Fibroblast of the aortic adventitia (primary cell): ENCODE measurements around the gene AOC1. TPM values are rescaled to one million over a fixed set of nuclear protein-coding genes. Genes with fewer than 3 reads are reported as not detected.

Experiments used
- DNase-seq: peaks from one replicate; pipeline ENCODE4 v3.0.0-alpha.2; 2010; ENCODE audit warnings: low read depth
- H3K4me3 ChIP-seq: 2 replicates; pipeline ENCODE4 v1.5.1; 2011; ENCODE audit warnings: low read depth, mild to moderate bottlenecking, control low read depth, low read length, moderate library complexity
- total RNA-seq: library from RNA; depleted of rRNA; stranded (reverse); fragments of >200 nt; gene quantifications from 2 replicates; pipeline ENCODE4 v1.2.3, GENCODE V29; 2012; ENCODE audit warnings: low replicate concordance
- TF ChIP-seq, protein P1 (sequence below): IDR thresholded peaks from 2 replicates; pipeline ENCODE4 v1.5.1; 2011; ENCODE audit warnings: mild to moderate bottlenecking, low read length, control low read depth, inconsistent platforms; ENCODE audit not compliant: insufficient read depth

Gene AOC1
- total RNA-seq, 1 donor, result not detected

DNA sequence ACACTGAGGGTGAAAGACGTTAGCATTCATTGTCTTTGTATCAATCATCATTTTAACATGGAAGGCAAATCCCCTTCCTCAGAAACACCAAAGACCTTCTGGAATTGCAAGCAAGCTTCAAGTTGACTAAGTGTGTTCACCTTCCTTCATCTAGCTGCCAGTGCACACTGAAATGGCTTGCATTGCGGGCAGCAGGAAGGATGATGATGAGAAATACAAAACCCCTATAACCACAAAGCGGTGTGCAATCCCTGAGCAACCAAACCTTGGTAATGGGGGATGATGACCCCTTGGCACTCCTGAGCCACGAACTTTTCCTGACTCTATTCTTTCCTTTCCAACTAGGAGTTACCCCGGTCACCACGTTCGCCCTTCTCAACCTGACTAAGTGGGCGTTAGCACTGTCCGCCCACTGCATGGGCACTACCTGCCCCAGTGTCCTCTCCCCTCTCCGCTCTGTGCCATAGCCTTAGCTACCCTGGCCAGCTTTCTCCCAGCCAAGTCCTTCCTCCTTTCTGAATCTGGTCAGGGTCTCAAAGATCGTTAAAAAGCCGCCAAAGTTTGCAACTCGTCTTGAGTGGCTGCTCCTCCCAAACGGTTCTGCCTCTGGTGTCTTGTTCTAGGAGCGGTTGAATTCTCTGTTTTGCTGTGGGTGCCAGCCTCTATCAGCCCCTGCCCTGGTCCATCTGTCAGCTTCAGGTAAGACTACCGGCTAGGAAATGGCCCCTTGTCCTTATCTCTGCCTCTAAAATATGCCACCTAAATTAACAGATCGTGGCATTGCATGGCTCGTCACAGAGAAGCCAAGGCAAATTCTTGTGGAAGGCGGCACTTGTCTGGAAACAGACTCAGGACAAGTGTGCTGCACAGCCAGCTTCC lies 586 bp upstream of the AOC1 start:
- H3K4me3 ChIP-seq, result no peak overlapping the region
- no peak for DNase-seq
- TF ChIP-seq, protein P1, sequence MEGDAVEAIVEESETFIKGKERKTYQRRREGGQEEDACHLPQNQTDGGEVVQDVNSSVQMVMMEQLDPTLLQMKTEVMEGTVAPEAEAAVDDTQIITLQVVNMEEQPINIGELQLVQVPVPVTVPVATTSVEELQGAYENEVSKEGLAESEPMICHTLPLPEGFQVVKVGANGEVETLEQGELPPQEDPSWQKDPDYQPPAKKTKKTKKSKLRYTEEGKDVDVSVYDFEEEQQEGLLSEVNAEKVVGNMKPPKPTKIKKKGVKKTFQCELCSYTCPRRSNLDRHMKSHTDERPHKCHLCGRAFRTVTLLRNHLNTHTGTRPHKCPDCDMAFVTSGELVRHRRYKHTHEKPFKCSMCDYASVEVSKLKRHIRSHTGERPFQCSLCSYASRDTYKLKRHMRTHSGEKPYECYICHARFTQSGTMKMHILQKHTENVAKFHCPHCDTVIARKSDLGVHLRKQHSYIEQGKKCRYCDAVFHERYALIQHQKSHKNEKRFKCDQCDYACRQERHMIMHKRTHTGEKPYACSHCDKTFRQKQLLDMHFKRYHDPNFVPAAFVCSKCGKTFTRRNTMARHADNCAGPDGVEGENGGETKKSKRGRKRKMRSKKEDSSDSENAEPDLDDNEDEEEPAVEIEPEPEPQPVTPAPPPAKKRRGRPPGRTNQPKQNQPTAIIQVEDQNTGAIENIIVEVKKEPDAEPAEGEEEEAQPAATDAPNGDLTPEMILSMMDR, result no peak

DNA sequence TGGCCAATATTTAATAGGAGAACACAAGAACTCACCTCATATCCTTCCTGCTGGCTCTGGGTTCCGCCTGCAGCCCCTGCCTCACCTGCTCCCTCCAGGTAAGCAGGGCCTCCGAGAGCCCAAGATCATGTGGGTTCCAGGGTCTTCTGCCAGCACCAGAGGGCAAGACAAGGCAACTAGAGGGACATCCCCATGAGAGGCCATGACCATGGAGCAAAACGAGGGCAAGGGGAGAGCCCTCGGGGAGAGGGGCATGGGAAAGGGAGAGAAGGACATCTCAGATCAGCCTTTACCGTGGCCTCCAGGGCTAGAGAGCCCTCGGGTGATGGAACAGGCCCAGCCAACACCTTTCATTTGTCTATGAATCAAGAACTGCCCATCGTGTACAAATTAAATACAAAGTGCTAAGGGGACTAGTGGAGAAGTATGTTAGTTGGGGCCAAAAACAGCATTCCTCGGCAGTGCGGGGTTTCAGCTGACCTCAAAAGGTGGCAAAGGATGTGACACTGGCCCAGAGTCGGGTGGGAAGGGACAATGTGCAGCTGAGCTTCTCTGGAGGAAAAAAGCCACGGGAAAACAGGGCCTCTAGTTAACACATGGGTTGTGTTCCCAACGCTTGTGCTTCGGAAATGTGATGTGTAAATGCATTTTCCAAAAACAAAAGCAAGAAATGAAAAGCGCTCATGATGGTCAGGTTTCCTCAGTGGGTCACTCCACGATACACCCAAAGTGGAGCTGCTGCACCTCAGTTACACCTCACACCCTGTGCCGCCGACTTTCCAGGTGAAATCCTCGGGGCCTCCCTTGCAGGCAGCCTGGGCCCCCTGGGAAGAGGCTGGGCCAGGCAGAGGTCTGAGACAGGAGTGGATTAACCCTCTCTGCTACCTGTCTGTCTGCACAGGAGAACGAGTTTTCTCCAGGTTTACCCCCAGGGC lies 2.0 kb downstream of the AOC1 start:
- H3K4me3 ChIP-seq, result no peak overlapping the region
- TF ChIP-seq, protein P1, result no peak
- DNase-seq, result no peak

DNA sequence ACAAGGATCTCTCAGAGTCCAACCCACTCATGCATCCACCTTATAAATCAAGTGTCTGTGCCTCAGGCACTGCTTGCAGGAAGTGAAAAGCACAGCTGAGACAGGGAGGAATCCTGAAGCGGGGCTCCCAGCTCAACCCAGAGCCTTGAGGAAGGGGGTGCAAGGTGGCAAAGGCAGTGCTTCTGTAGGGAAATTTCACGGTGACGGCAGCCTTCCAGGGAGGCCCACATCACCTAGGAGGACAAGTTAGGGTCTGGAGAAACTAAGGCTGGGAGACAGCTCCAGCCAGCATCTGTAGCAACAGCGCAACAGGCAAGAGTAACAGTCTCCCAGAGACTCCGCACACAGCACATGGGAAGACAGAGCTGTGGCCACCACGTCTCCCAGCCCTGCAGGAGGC lies 2.7 kb downstream of the AOC1 start:
- TF ChIP-seq, protein P1, result no peak
- no peak for DNase-seq
- H3K4me3 ChIP-seq, result no peak overlapping the region

DNA sequence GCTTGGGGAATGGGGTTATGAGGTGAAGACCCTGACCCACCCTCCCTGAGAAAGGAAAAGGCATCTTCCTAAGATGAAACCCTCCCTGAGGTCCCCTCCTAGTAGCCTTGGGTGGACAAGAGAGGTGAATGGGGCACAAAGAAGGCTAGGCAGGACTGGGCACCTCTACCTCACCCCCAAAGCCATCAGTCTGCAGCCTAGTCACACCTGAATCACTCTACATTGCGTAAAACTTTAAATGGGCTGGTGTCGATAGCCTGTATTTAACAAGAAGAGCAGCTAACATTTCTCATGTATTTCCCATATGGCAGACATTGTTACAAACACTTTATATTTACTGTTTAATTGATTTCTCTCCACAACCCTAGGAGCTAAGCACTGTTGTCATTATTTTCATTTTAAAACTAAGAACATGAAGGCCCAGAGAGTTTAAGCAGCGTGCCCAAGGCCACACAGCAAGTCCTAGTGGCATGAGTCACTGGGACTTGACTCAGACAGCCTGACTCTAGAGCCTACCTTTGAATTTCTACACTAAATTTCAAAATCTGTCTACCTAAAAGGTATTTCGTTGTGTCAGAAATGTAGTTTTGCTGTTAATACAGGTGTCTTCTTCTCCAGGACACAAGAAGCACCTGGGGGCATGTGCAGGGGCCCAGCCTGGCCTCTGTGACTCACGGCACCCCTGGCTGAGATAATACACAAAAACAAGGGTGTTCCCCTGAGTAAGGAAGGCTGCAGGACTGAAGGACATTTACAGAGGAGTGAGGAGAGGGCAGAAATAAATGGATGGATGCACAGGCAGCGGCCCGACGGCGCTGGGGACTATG lies 3.4 kb downstream of the AOC1 start:
- TF ChIP-seq, protein P1, result no peak
- H3K4me3 ChIP-seq, result no peak overlapping the region
- no peak for DNase-seq

DNA sequence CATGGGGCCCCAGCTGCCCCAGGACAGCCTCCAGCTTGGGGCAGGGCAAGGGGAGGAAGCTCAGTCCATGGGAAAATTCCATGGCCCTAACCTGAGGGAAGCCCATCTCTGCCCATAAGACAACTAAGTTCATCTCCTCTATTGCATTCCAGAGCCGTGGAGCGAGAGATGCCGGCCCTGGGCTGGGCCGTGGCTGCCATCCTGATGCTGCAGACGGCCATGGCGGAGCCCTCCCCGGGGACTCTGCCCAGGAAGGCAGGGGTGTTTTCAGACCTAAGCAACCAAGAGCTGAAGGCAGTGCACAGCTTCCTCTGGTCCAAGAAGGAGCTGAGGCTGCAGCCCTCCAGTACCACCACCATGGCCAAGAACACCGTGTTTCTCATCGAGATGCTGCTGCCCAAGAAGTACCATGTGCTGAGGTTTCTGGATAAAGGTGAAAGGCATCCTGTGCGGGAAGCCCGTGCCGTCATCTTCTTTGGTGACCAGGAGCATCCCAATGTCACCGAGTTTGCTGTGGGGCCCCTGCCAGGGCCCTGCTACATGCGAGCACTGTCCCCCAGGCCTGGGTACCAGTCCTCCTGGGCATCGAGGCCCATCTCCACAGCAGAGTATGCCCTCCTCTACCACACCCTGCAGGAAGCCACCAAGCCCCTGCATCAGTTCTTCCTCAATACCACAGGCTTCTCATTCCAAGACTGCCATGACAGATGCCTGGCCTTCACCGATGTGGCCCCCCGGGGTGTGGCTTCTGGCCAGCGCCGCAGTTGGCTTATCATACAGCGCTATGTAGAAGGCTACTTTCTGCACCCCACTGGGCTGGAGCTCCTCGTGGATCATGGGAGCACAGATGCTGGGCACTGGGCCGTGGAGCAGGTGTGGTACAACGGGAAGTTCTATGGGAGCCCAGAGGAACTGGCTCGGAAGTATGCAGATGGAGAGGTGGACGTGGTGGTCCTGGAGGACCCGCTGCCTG lies 4.3 kb downstream of the AOC1 start:
- TF ChIP-seq, protein P1, result no peak
- no peak for DNase-seq
- no peak overlapping the region for H3K4me3 ChIP-seq
